GM21360 (cell line): ENCODE results near the gene KRT6C.

ENCODE experiments used
- ATAC-seq: cut with Tn5 transposase; IDR thresholded peaks from one replicate; pipeline ENCODE4 v1.9.1; 2021; ENCODE audit warnings: mild to moderate bottlenecking, moderate library complexity; ENCODE audit not compliant: unreplicated experiment

The KRT6C gene

GRCh38 chr12:52436000-52436827, 37.4 kb downstream of the KRT6C start:
- no peak for ATAC-seq

- ATAC-seq, result no peak
These were observed 38.0 kb downstream of the KRT6C start for GRCh38 chr12:52435659-52435999.

GRCh38 chr12:52434760-52435530, 38.7 kb downstream of the KRT6C start:
- ATAC-seq, result no peak

GRCh38 chr12:52434081-52434733, 39.4 kb downstream of the KRT6C start, which contains the start of gene KRT75:
KRT75 (minus strand) TSS chr12:52434371; CDS start chr12:52434304, 67 bp downstream.
- no peak for ATAC-seq

- no peak for ATAC-seq
These were observed 40.0 kb downstream of the KRT6C start for GRCh38 chr12:52433501-52434080.

GRCh38 chr12:52432559-52433207, 40.9 kb downstream of the KRT6C start:
- no peak for ATAC-seq

- no peak for ATAC-seq
These were observed 45.5 kb downstream of the KRT6C start for GRCh38 chr12:52428121-52428520.

GRCh38 chr12:52427083-52427482, 46.5 kb downstream of the KRT6C start:
- ATAC-seq, result no peak

GRCh38 chr12:52426034-52426433, 47.6 kb downstream of the KRT6C start:
- no peak for ATAC-seq

GRCh38 chr12:52425466-52425865, 48.1 kb downstream of the KRT6C start:
- ATAC-seq, result no peak

GRCh38 chr12:52423661-52424500, 49.7 kb downstream of the KRT6C start:
- no peak for ATAC-seq

- ATAC-seq, result no peak
These were observed 50.6 kb downstream of the KRT6C start for GRCh38 chr12:52423035-52423434.

GRCh38 chr12:52419656-52420055, 53.9 kb downstream of the KRT6C start:
- ATAC-seq, result no peak

- no peak for ATAC-seq
These were observed 55.0 kb downstream of the KRT6C start for GRCh38 chr12:52418576-52419110.
